HepG2 (cell line): ENCODE data around the gene TNFRSF18. TPM values are rescaled to one million over a fixed set of nuclear protein-coding genes. Genes with fewer than 3 reads are reported as not detected.
A peak's percentile ranks its signal among the peaks of the same experiment; 100 is the strongest.

ENCODE experiments used
- ATAD3A ChIP-seq: sonication (generic); formaldehyde crosslinking; IDR thresholded peaks from 2 replicates; pipeline ENCODE4 v1.4.0; 2020; ENCODE audit warnings: missing genetic modification reagents
- ATF7 ChIP-seq, 2 experiments: fragments of 450-650 bp in 1 of 2; sonication (generic) in 1 of 2; formaldehyde crosslinking in 1 of 2; IDR thresholded peaks; 2 replicates each; pipeline versions ENCODE4 v1.4.0 to v1.6.1; 2016 to 2020; ENCODE audit warnings: antibody characterized with exemption in 1 of 2, mild to moderate bottlenecking in 1 of 2, missing genetic modification reagents in 1 of 2
- CHD4 ChIP-seq: fragments of 200-600 bp; sonication (generic); IDR thresholded peaks from 2 replicates; pipeline ENCODE4 v1.7.0; 2017; ENCODE audit warnings: mild to moderate bottlenecking, low read length, borderline replicate concordance
- FOXK2 ChIP-seq: fragments of 450-650 bp; IDR thresholded peaks from 2 replicates; pipeline ENCODE4 v1.6.1; 2016
- GPN1 ChIP-seq: sonication (generic); formaldehyde crosslinking; IDR thresholded peaks from 2 replicates; pipeline ENCODE4 v1.5.1; 2020; ENCODE audit warnings: missing genetic modification reagents, borderline replicate concordance
- KLF13 ChIP-seq: sonication (generic); formaldehyde crosslinking; IDR thresholded peaks from 2 replicates; pipeline ENCODE4 v1.4.0; 2020; ENCODE audit warnings: mild to moderate bottlenecking, missing genetic modification reagents
- NBN ChIP-seq: fragments of 450-650 bp; conservative IDR thresholded peaks from 2 replicates; pipeline ENCODE4 v1.6.1; 2017
- NFE2L2 ChIP-seq: fragments of 150-350 bp; IDR thresholded peaks from 2 replicates; pipeline ENCODE4 v1.6.1; 2014; ENCODE audit warnings: low read length
- NR2C2 ChIP-seq: sonication (generic); formaldehyde crosslinking; IDR thresholded peaks from 2 replicates; pipeline ENCODE4 v1.4.0; 2020; ENCODE audit warnings: missing genetic modification reagents, mild to moderate bottlenecking, moderate library complexity, borderline replicate concordance
- RBAK ChIP-seq: sonication (generic); formaldehyde crosslinking; IDR thresholded peaks from 2 replicates; pipeline ENCODE4 v1.5.1; 2020; ENCODE audit warnings: mild to moderate bottlenecking, missing genetic modification reagents
- RBFOX2 ChIP-seq: fragments of 200-400 bp; formaldehyde crosslinking; IDR thresholded peaks from 2 replicates; pipeline ENCODE4 v1.6.1; 2017; ENCODE audit warnings: low read depth, mild to moderate bottlenecking, low read length
- RBM39 ChIP-seq: fragments of 200-400 bp; formaldehyde crosslinking; IDR thresholded peaks from one replicate; pipeline ENCODE4 v1.6.1; 2018; ENCODE audit warnings: antibody characterized with exemption, mild to moderate bottlenecking, low read depth, low read length; ENCODE audit not compliant: poor library complexity, severe bottlenecking
- REL ChIP-seq: sonication (generic); formaldehyde crosslinking; conservative IDR thresholded peaks from 2 replicates; pipeline ENCODE4 v1.8.0; 2022; ENCODE audit warnings: mild to moderate bottlenecking, missing genetic modification reagents, moderate library complexity
- SIX1 ChIP-seq: sonication (generic); formaldehyde crosslinking; IDR thresholded peaks from 2 replicates; pipeline ENCODE4 v1.4.0; 2020; ENCODE audit warnings: missing genetic modification reagents, borderline replicate concordance
- SMARCC2 ChIP-seq: fragments of 450-650 bp; IDR thresholded peaks from 2 replicates; pipeline ENCODE4 v1.6.1; 2017; ENCODE audit warnings: antibody characterized with exemption, mild to moderate bottlenecking
- TCF12 ChIP-seq, 2 experiments: fragments of 450-650 bp in 1 of 2; sonication (generic) in 1 of 2; formaldehyde crosslinking in 1 of 2; IDR thresholded peaks; 2 replicates each; pipeline versions ENCODE4 v1.6.1 to v1.8.0; 2017 to 2022; ENCODE audit warnings: antibody characterized with exemption in 1 of 2, mild to moderate bottlenecking in 1 of 2, missing genetic modification reagents in 1 of 2, moderate library complexity in 1 of 2
- ZC3H13 ChIP-seq: sonication (generic); formaldehyde crosslinking; IDR thresholded peaks from 2 replicates; pipeline ENCODE4 v1.8.1; 2023; ENCODE audit warnings: mild to moderate bottlenecking, missing genetic modification reagents, moderate library complexity
- ZNF292 ChIP-seq: sonication (generic); formaldehyde crosslinking; IDR thresholded peaks from 2 replicates; pipeline ENCODE4 v1.8.1; 2022; ENCODE audit warnings: mild to moderate bottlenecking, low read depth, missing genetic modification reagents, borderline replicate concordance
- ZNF431 ChIP-seq: sonication (generic); formaldehyde crosslinking; IDR thresholded peaks from 2 replicates; pipeline ENCODE4 v1.9.0; 2022; ENCODE audit warnings: missing genetic modification reagents, low read depth, mild to moderate bottlenecking, borderline replicate concordance
- ZNF841 ChIP-seq: sonication (generic); formaldehyde crosslinking; IDR thresholded peaks from 2 replicates; pipeline ENCODE4 v1.8.1; 2023; ENCODE audit warnings: missing genetic modification reagents, borderline replicate concordance
- polyA plus RNA-seq, 8 experiments: library from polyadenylated mRNA; depleted of rRNA in 3 of 8; stranded (reverse) in 7 of 8; unstranded in 1 of 8; fragments of >200 nt; fragmentation: Illumina TruSeq in 4 of 8; extraction: Trizol in 4 of 8; gene quantifications; 2 replicates each; pipeline versions ENCODE4 v1.2.1 to v1.2.3, GENCODE V29; 2011 to 2016; ENCODE audit warnings: low read depth in 4 of 8, missing spikeins in 1 of 8, mixed read lengths in 1 of 8; ENCODE audit not compliant: insufficient read depth in 1 of 8
- total RNA-seq, 5 experiments: library from RNA; depleted of rRNA; stranded (reverse); fragments of >200 nt; fragmentation: Illumina TruSeq; extraction: Trizol; gene quantifications; 2 replicates each; pipeline ENCODE4 v1.2.3, GENCODE V29; 2016; ENCODE audit warnings: low read depth in 1 of 5
- TF ChIP-seq, protein P1 (sequence below): sonication (generic); formaldehyde crosslinking; IDR thresholded peaks from 2 replicates; pipeline ENCODE4 v1.9.0; 2022; ENCODE audit warnings: missing genetic modification reagents, mild to moderate bottlenecking, borderline replicate concordance
- TF ChIP-seq, protein P2 (sequence below): sonication (generic); formaldehyde crosslinking; IDR thresholded peaks from 2 replicates; pipeline ENCODE4 v1.8.1; 2023; ENCODE audit warnings: missing genetic modification reagents, inconsistent platforms, borderline replicate concordance
- TF ChIP-seq, protein P3 (sequence below): sonication (generic); IDR thresholded peaks from 2 replicates; pipeline ENCODE4 v1.6.1; 2016; ENCODE audit warnings: low read depth, borderline replicate concordance
- TF ChIP-seq, protein P4 (sequence below): sonication (generic); formaldehyde crosslinking; IDR thresholded peaks from 2 replicates; pipeline ENCODE4 v1.5.0; 2020; ENCODE audit warnings: missing genetic modification reagents

Gene TNFRSF18
- total and polyA plus RNA-seq, 2 of the 13 experiments (the other 11 are each of a cell fraction or from before 2014, with no cell fraction given): not detected

DNA sequence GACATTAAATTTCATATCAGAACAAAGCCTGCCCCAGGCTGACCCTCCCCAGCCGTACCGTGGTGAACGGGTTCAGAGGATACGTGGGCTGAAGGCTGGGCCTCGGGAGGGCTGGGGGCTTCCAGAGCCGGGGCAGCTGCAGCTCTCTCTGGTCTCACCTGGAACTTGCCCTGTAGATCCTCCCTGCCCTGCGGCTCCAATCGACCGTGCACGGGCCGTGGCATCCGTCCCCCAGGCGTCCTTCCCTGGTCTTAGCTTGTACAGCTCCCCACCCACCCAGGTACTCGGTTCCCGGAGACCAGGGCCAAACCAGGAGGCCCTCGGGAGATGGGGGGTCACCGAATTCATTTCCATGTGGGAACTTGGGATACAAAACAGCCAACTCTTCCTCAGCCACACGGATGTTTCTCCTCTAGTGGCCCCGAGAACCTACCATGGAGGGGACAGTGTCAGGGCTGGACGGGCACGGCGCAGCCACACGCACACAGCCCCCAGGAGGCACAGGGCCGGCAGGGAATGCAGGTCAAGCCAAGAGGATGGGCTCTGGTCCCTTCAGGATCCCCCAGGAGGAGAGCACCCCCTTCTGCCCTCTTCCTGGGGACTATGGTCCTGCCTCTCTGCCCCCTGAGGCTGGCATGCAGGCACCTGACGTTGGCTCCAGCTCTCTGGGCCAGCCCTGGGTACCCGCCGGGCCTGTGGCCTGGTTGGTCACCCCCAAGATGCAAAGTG lies 28.8 kb upstream of the TNFRSF18 start (continued):
- no peak for TF ChIP-seq KLF13 (CRISPR knock-in tag)
- TF ChIP-seq NFE2L2: no peak
- no peak for TF ChIP-seq NBN
- TF ChIP-seq ATF7 (IDR thresholded peaks at IDR 0.05): no peak
- no peak for TF ChIP-seq ATF7 (CRISPR knock-in tag; IDR thresholded peaks at IDR 0.05)
- no peak for TF ChIP-seq FOXK2
- no peak for TF ChIP-seq RBAK
- TF ChIP-seq ZNF292 (CRISPR knock-in tag): no peak
- no peak for TF ChIP-seq CHD4
- 0 out of 2 replicates have a peak, but pooled peaks have one; percentile 18 for TF ChIP-seq RBFOX2
- TF ChIP-seq TCF12 (IDR thresholded peaks at IDR 0.05): no peak
- no peak for TF ChIP-seq TCF12 (CRISPR knock-in tag; IDR thresholded peaks at IDR 0.05)
- TF ChIP-seq ZNF841 (CRISPR knock-in tag): no peak
- TF ChIP-seq, protein P1, sequence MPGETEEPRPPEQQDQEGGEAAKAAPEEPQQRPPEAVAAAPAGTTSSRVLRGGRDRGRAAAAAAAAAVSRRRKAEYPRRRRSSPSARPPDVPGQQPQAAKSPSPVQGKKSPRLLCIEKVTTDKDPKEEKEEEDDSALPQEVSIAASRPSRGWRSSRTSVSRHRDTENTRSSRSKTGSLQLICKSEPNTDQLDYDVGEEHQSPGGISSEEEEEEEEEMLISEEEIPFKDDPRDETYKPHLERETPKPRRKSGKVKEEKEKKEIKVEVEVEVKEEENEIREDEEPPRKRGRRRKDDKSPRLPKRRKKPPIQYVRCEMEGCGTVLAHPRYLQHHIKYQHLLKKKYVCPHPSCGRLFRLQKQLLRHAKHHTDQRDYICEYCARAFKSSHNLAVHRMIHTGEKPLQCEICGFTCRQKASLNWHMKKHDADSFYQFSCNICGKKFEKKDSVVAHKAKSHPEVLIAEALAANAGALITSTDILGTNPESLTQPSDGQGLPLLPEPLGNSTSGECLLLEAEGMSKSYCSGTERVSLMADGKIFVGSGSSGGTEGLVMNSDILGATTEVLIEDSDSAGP (CRISPR knock-in tag): 0 out of 2 replicates have a peak, but pooled peaks have one; percentile 18
- TF ChIP-seq ZNF431: 0 out of 2 replicates have a peak, but pooled peaks have one; percentile 27
- no peak for TF ChIP-seq SIX1 (CRISPR knock-in tag)
- TF ChIP-seq ATAD3A (CRISPR knock-in tag): no peak
- TF ChIP-seq, protein P2, sequence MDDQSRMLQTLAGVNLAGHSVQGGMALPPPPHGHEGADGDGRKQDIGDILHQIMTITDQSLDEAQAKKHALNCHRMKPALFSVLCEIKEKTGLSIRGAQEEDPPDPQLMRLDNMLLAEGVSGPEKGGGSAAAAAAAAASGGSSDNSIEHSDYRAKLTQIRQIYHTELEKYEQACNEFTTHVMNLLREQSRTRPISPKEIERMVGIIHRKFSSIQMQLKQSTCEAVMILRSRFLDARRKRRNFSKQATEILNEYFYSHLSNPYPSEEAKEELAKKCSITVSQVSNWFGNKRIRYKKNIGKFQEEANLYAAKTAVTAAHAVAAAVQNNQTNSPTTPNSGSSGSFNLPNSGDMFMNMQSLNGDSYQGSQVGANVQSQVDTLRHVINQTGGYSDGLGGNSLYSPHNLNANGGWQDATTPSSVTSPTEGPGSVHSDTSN (CRISPR knock-in tag): no peak
- TF ChIP-seq SMARCC2: no peak
- TF ChIP-seq, protein P3, sequence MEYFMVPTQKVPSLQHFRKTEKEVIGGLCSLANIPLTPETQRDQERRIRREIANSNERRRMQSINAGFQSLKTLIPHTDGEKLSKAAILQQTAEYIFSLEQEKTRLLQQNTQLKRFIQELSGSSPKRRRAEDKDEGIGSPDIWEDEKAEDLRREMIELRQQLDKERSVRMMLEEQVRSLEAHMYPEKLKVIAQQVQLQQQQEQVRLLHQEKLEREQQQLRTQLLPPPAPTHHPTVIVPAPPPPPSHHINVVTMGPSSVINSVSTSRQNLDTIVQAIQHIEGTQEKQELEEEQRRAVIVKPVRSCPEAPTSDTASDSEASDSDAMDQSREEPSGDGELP: no peak
- no peak for TF ChIP-seq NR2C2 (CRISPR knock-in tag)
- peak; percentile 15; the same call in 1 of the 2 replicates for TF ChIP-seq ZC3H13
- TF ChIP-seq RBM39: no peak
- TF ChIP-seq REL (CRISPR knock-in tag): no peak
- TF ChIP-seq, protein P4, sequence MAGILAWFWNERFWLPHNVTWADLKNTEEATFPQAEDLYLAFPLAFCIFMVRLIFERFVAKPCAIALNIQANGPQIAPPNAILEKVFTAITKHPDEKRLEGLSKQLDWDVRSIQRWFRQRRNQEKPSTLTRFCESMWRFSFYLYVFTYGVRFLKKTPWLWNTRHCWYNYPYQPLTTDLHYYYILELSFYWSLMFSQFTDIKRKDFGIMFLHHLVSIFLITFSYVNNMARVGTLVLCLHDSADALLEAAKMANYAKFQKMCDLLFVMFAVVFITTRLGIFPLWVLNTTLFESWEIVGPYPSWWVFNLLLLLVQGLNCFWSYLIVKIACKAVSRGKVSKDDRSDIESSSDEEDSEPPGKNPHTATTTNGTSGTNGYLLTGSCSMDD (CRISPR knock-in tag): no peak
- no peak for TF ChIP-seq GPN1 (CRISPR knock-in tag)
